A549 (cell line): ENCODE measurements around the gene STK16. TPM values are rescaled to one million over a fixed set of nuclear protein-coding genes. Genes with fewer than 3 reads are reported as not detected.
A peak's percentile ranks its signal among the peaks of the same experiment; 100 is the strongest.

ENCODE experiments used
- ATAC-seq, 2 experiments: fragments of 200-7000 bp in 1 of 2; fragments of >200 bp in 1 of 2; cut with Nextera tagmentation in 1 of 2; cut with Tn5 transposase in 1 of 2; 3 replicates each; pipeline versions ENCODE4 v1.8.0 to v1.9.1; 2018 to 2020; ENCODE audit warnings: mild to moderate bottlenecking in 1 of 2, moderate library complexity in 1 of 2
- CTCF ChIA-PET: fragments of 300-600 bp; sonication (Branson Sonifier 250); formaldehyde crosslinking; extraction: SDS; loops from one replicate; lab custom pipeline; 2021; ENCODE audit warnings: antibody characterized with exemption, inconsistent platforms; lab: Yijun Ruan, JAX
- POLR2A ChIA-PET: fragments of 350-600 bp; formaldehyde crosslinking; extraction: SDS; loops from one replicate; lab custom pipeline; 2021; ENCODE audit warnings: antibody characterized with exemption, inconsistent platforms; lab: Yijun Ruan, JAX
- DNase-seq, 2 experiments: peaks; one replicate each; pipeline versions ENCODE4 v3.0.0 to v3.0.0-alpha.2; 2011 to 2016; ENCODE audit warnings: low read depth in 1 of 2, low spot score in 1 of 2
- FAIRE-seq: peaks from 2 replicates; lab custom pipeline; 2011; peaks lifted over from hg19 to GRCh38; lab: Jason Lieb, UNC
- H3K27ac ChIP-seq, 2 experiments: fragments of >200 bp; sonication (Bioruptor Twin); formaldehyde crosslinking; 3 replicates each; pipeline ENCODE4 v1.5.1; 2016 to 2017
- H3K4me1 ChIP-seq: fragments of >200 bp; sonication (Bioruptor Twin); formaldehyde crosslinking; 3 replicates; pipeline ENCODE4 v1.6.1; 2016
- H3K4me2 ChIP-seq: fragments of >200 bp; sonication (Bioruptor Twin); formaldehyde crosslinking; 3 replicates; pipeline ENCODE4 v1.6.1; 2016
- H3K4me3 ChIP-seq: fragments of >200 bp; sonication (Bioruptor Twin); formaldehyde crosslinking; 3 replicates; pipeline ENCODE4 v1.5.1; 2016
- H3K9me3 ChIP-seq: fragments of >200 bp; sonication (Bioruptor Twin); formaldehyde crosslinking; 3 replicates; pipeline ENCODE4 v1.6.1; 2016
- CHD2 ChIP-seq: fragments of 150-350 bp; IDR thresholded peaks from 2 replicates; pipeline ENCODE4 v1.6.1; 2014; ENCODE audit warnings: low read length; ENCODE audit not compliant: partially characterized antibody
- CHD4 ChIP-seq: fragments of 200-600 bp; sonication (generic); IDR thresholded peaks from 2 replicates; pipeline ENCODE4 v1.6.1; 2016; ENCODE audit warnings: antibody characterized with exemption, mild to moderate bottlenecking, borderline replicate concordance
- EP300 ChIP-seq, 2 experiments: fragments of >200 bp; sonication (Bioruptor Twin); formaldehyde crosslinking; IDR thresholded peaks; 2 replicates in 1 of 2; 3 replicates in 1 of 2; pipeline ENCODE4 v1.6.1; 2016 to 2017
- FOSB ChIP-seq: fragments of 250-450 bp; sonication (Bioruptor Pico); IDR thresholded peaks from 2 replicates; pipeline ENCODE4 v1.5.0; 2020; ENCODE audit warnings: mild to moderate bottlenecking, moderate library complexity
- FOSL2 ChIP-seq, 2 experiments: fragments of 450-650 bp in 1 of 2; fragments of >200 bp in 1 of 2; sonication (Bioruptor Twin) in 1 of 2; formaldehyde crosslinking; IDR thresholded peaks; 2 replicates each; pipeline versions ENCODE4 v1.5.0 to v1.6.1; 2016 to 2020; ENCODE audit warnings: mild to moderate bottlenecking in 1 of 2, moderate library complexity in 1 of 2
- GATA3 ChIP-seq: IDR thresholded peaks from 2 replicates; pipeline ENCODE4 v1.6.1; 2012; ENCODE audit warnings: borderline replicate concordance
- HDAC2 ChIP-seq: fragments of 200-600 bp; sonication (generic); IDR thresholded peaks from 2 replicates; pipeline ENCODE4 v1.6.1; 2016
- HOXA7 ChIP-seq: fragments of 250-450 bp; sonication (Bioruptor Pico); IDR thresholded peaks from 2 replicates; pipeline ENCODE4 v1.5.0; 2020; ENCODE audit warnings: mild to moderate bottlenecking, moderate library complexity
- HOXB5 ChIP-seq: fragments of 250-450 bp; sonication (Bioruptor Pico); IDR thresholded peaks from 2 replicates; pipeline ENCODE4 v1.5.0; 2020; ENCODE audit warnings: mild to moderate bottlenecking, moderate library complexity
- JUNB ChIP-seq: fragments of >200 bp; sonication (Bioruptor Twin); formaldehyde crosslinking; IDR thresholded peaks from 2 replicates; pipeline ENCODE4 v1.6.1; 2016
- MYC ChIP-seq: IDR thresholded peaks from 2 replicates; pipeline ENCODE4 v1.6.1; 2012; ENCODE audit warnings: mild to moderate bottlenecking, inconsistent platforms, low read length, improper control_type of control experiment, borderline replicate concordance
- PHF8 ChIP-seq: fragments of 200-600 bp; sonication (generic); IDR thresholded peaks from 2 replicates; pipeline ENCODE4 v1.6.1; 2016; ENCODE audit warnings: low read depth, mild to moderate bottlenecking, antibody characterized with exemption, moderate library complexity, borderline replicate concordance
- POLR2A ChIP-seq: IDR thresholded peaks from 2 replicates; pipeline ENCODE4 v1.6.1; 2012; ENCODE audit warnings: mild to moderate bottlenecking, low read length
- POLR2AphosphoS2 ChIP-seq: conservative IDR thresholded peaks from 2 replicates; pipeline ENCODE4 v1.6.1; 2012; ENCODE audit warnings: low read length, improper control_type of control experiment, inconsistent platforms
- RAD21 ChIP-seq, 2 experiments: fragments of >200 bp in 1 of 2; sonication (Bioruptor Twin) in 1 of 2; formaldehyde crosslinking in 1 of 2; IDR thresholded peaks in 1 of 2; conservative IDR thresholded peaks in 1 of 2; 2 replicates in 1 of 2; 3 replicates in 1 of 2; pipeline ENCODE4 v1.6.1; 2012 to 2018; ENCODE audit warnings: inconsistent platforms in 1 of 2
- RARB ChIP-seq: fragments of 250-450 bp; sonication (Bioruptor Pico); IDR thresholded peaks from 2 replicates; pipeline ENCODE4 v1.8.0; 2021; ENCODE audit warnings: mild to moderate bottlenecking, moderate library complexity
- RFX5 ChIP-seq: fragments of 450-650 bp; IDR thresholded peaks from 2 replicates; pipeline ENCODE4 v1.7.1; 2014; ENCODE audit warnings: antibody characterized with exemption, mild to moderate bottlenecking, moderate library complexity
- ZFP36 ChIP-seq: fragments of 450-650 bp; IDR thresholded peaks from 2 replicates; pipeline ENCODE4 v1.6.1; 2014; ENCODE audit warnings: borderline replicate concordance; ENCODE audit not compliant: partially characterized antibody
- WGBS: methylation state at CpG from one replicate; pipeline ENCODE4 v1.1.6; 2017; ENCODE audit errors: missing lambda C conversion rate; 5-methylcytosine and 5-hydroxymethylcytosine counted together
- polyA plus RNA-seq, 4 experiments: library from polyadenylated mRNA; depleted of rRNA in 3 of 4; stranded (reverse); fragments of >200 nt; fragmentation: RNase III in 1 of 4; extraction: RNeasy Plus Mini Kit Qiagen cat#74134 plus additional on column Dnase treatment in 1 of 4; gene quantifications; 2 replicates in 3 of 4; 3 replicates in 1 of 4; pipeline ENCODE4 v1.2.3, GENCODE V29; 2011 to 2017
- TF ChIP-seq, protein P1 (sequence below): fragments of >200 bp; sonication (Bioruptor Twin); formaldehyde crosslinking; IDR thresholded peaks from 2 replicates; pipeline ENCODE4 v1.6.1; 2016
- TF ChIP-seq, protein P2 (sequence below): IDR thresholded peaks from 2 replicates; pipeline ENCODE4 v1.6.1; 2012; ENCODE audit warnings: low read depth, borderline replicate concordance
- TF ChIP-seq, protein P3 (sequence below): IDR thresholded peaks from 2 replicates; pipeline ENCODE4 v1.6.1; 2012
- TF ChIP-seq, protein P4 (sequence below): fragments of 450-650 bp; IDR thresholded peaks from 2 replicates; pipeline ENCODE4 v1.6.1; 2014; ENCODE audit warnings: antibody characterized with exemption
- TF ChIP-seq, protein P5 (sequence below): fragments of 250-450 bp; sonication (Bioruptor Pico); IDR thresholded peaks from 2 replicates; pipeline ENCODE4 v1.5.0; 2020; ENCODE audit warnings: low read depth, mild to moderate bottlenecking, moderate library complexity
- TF ChIP-seq, protein P6 (sequence below): IDR thresholded peaks from 2 replicates; pipeline ENCODE4 v1.6.1; 2012
- TF ChIP-seq, protein P7 (sequence below): fragments of >200 bp; sonication (Bioruptor Twin); formaldehyde crosslinking; IDR thresholded peaks from 3 replicates; pipeline ENCODE4 v1.5.1; 2016
- TF ChIP-seq, protein P8 (sequence below): fragments of >200 bp; sonication (Bioruptor Twin); formaldehyde crosslinking; IDR thresholded peaks from 3 replicates; pipeline ENCODE4 v1.6.1; 2016

Gene STK16
- polyA plus RNA-seq, 2 of the 4 experiments (the other 2 are of a cell fraction), result 37.0 to 43.3 TPM

DNA sequence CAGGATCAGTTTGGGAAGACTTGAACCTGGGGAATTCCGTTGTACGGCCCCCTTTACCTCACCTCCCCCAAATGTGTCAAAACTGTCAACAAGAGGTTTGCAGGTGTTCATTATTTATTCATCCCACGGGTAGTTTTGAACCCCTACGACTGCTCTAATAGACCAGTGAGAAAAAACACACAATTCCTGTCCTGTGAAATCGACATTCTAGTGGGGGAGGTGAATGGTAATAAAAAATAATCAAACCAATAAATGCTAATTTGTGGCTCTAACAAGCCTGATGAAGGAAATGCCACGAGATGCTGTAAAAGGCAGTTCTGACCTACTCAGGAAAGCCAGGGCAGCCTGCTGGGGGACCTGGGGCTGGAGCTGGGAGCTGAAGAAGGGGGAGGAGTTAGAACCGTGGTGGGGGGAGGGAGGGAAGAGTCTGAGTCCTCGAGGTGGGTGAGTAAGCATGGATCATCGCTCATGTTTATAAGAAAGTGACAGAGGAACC is 33.4 kb downstream of the STK16 start:
- ATAC-seq, result no peak; a peak in 1 of 6 replicates
- ChIA-PET POLR2A (interaction anchor here (0.5 to 3.0 kb wide), 13 partner anchors 13 to 102 kb away, joined by 3 to 51 read pairs (median 6); partner anchors contain the start of genes ABCB6, ANKZF1, ATG9A and CNPPD1), CTCF (interaction anchor here (0.6 to 16.2 kb wide), 25 partner anchors 8 to 266 kb away, joined by 3 to 540 read pairs (median 5); partner anchors contain the start of genes ABCB6, ANKZF1, CNPPD1 and GLB1L)
- Histone ChIP-seq H3K27ac (peak overlapping the region; percentile 96 to 99), H3K9me3 (no peaks in the 10 kb centered on the region), H3K4me3 (peak overlapping the region; percentile 66), H3K4me2 (peak overlapping the region; percentile 95), H3K4me1 (peaks cover 60% of the 10 kb centered on the region)
- no peak for FAIRE-seq
- DNase-seq, result no peak
- WGBS, result 28% methylated on average over 9 of the region's 9 CpGs
- TF ChIP-seq HDAC2 (no peak), JUNB (peak; percentile 84; the same call in 1 of the 2 replicates), CHD2 (peak; percentile 40), CHD4 (no peak), HOXB5 (0 out of 2 replicates have a peak, but pooled peaks have one; percentile 21)

DNA sequence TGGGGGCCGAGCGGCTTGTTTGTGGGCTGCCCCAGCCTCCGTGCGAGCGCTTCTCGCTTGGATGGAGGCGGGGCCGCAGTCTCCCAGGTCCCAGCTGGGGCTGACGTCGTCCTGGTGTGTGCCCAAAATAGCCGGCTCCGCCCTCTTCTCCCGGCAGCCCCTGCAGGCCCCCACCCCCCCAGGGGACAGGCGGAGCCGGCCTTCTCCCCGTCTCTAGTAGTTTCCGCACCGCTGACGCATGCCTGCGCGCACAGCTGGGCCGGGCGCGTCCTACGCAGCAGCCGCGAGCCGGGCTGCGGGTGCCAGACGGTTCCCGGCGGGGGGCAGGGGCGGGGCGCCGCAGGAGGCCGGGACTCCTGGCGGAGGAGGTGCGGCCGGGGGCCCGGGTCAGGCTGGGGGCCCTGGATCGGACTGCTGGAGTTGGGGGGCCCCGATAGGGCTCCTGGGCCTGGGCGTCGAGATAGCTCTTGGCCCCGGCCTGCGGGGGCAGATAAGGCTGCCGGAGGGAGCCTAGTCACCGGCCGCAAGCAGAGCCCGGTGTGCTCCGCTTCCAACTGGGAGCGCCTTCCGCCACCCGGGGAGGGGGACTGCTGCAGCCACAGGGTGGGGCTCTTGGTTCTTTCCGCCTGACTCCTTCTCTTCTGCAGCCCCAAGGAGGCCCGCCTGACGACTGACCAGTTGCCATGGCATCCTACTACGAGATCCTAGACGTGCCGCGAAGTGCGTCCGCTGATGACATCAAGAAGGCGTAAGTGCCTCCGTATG is 34.1 kb downstream of the STK16 start, which contains the start of gene DNAJB2:
DNAJB2 (plus strand) TSS at position 216 of the 765 bp plus-strand sequence; CDS start at position 684, 468 bp downstream.
- Histone ChIP-seq H3K27ac (peak within 1 kb of the TSS; percentile 96 to 99), H3K4me1 (peaks cover 54% of the 10 kb centered on the region), H3K4me3 (peak within 1 kb of the TSS; percentile 66), H3K9me3 (no peaks in the 10 kb centered on the region), H3K4me2 (peak within 1 kb of the TSS; percentile 95)
- CTCF ChIA-PET, result interaction anchor here (0.6 to 16.2 kb wide), 19 partner anchors 7 to 267 kb away, joined by 3 to 540 read pairs (median 5); partner anchors contain the start of genes ABCB6, ANKZF1, CNPPD1 and GLB1L
- 2% methylated on average over 28 of the region's 65 CpGs for WGBS
- ATAC-seq, result peak; percentile 74 to 85
- peak; percentile 97 for DNase-seq
- POLR2A ChIA-PET, result interaction anchor here (0.5 to 3.0 kb wide), 14 partner anchors 12 to 103 kb away, joined by 3 to 51 read pairs (median 6); partner anchors contain the start of genes ABCB6, ANKZF1, ATG9A and CNPPD1
- no peak for FAIRE-seq
- TF ChIP-seq EP300 (IDR thresholded peaks at IDR 0.05), result peak; percentile 29 to 75; a peak in 1 of 5 replicates
- peak; percentile 17 to 30; a peak in 1 of 5 replicates for TF ChIP-seq RAD21 (conservative IDR thresholded peaks at IDR 0.05 in 1 of 2, IDR thresholded peaks at IDR 0.05 in 1 of 2)
- TF ChIP-seq JUNB, result peak; percentile 22; the same call in 1 of the 2 replicates
- TF ChIP-seq PHF8, result peak; percentile 80
- TF ChIP-seq, protein P1, sequence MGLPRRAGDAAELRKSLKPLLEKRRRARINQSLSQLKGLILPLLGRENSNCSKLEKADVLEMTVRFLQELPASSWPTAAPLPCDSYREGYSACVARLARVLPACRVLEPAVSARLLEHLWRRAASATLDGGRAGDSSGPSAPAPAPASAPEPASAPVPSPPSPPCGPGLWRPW, result no peak
- no peak for TF ChIP-seq CHD4
- no peak for TF ChIP-seq HDAC2
- TF ChIP-seq FOSB (CRISPR knock-in tag), result no peak
- TF ChIP-seq, protein P2, sequence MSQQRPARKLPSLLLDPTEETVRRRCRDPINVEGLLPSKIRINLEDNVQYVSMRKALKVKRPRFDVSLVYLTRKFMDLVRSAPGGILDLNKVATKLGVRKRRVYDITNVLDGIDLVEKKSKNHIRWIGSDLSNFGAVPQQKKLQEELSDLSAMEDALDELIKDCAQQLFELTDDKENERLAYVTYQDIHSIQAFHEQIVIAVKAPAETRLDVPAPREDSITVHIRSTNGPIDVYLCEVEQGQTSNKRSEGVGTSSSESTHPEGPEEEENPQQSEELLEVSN, result 0 out of 2 replicates have a peak, but pooled peaks have one; percentile 28
- no peak for TF ChIP-seq HOXB5
- TF ChIP-seq POLR2AphosphoS2, result no peak
- TF ChIP-seq, protein P3, sequence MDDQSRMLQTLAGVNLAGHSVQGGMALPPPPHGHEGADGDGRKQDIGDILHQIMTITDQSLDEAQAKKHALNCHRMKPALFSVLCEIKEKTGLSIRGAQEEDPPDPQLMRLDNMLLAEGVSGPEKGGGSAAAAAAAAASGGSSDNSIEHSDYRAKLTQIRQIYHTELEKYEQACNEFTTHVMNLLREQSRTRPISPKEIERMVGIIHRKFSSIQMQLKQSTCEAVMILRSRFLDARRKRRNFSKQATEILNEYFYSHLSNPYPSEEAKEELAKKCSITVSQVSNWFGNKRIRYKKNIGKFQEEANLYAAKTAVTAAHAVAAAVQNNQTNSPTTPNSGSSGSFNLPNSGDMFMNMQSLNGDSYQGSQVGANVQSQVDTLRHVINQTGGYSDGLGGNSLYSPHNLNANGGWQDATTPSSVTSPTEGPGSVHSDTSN, result peak; percentile 81; the same call in 1 of the 2 replicates
- TF ChIP-seq, protein P4, sequence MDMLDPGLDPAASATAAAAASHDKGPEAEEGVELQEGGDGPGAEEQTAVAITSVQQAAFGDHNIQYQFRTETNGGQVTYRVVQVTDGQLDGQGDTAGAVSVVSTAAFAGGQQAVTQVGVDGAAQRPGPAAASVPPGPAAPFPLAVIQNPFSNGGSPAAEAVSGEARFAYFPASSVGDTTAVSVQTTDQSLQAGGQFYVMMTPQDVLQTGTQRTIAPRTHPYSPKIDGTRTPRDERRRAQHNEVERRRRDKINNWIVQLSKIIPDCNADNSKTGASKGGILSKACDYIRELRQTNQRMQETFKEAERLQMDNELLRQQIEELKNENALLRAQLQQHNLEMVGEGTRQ, result no peak
- TF ChIP-seq, protein P5, sequence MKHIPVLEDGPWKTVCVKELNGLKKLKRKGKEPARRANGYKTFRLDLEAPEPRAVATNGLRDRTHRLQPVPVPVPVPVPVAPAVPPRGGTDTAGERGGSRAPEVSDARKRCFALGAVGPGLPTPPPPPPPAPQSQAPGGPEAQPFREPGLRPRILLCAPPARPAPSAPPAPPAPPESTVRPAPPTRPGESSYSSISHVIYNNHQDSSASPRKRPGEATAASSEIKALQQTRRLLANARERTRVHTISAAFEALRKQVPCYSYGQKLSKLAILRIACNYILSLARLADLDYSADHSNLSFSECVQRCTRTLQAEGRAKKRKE (CRISPR knock-in tag), result peak; percentile 77
- peak; percentile 75; the same call in 1 of the 2 replicates for TF ChIP-seq FOSL2 (IDR thresholded peaks at IDR 0.05)
- TF ChIP-seq FOSL2 (CRISPR knock-in tag; IDR thresholded peaks at IDR 0.05), result peak; percentile 81
- peak; percentile 30; the same call in 1 of the 2 replicates for TF ChIP-seq MYC
- TF ChIP-seq ZFP36, result no peak
- TF ChIP-seq RFX5, result no peak
- peak; percentile 52 for TF ChIP-seq POLR2A
- TF ChIP-seq, protein P6, sequence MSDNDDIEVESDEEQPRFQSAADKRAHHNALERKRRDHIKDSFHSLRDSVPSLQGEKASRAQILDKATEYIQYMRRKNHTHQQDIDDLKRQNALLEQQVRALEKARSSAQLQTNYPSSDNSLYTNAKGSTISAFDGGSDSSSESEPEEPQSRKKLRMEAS, result peak; percentile 85
- TF ChIP-seq HOXA7 (CRISPR knock-in tag), result no peak
- TF ChIP-seq RARB (CRISPR knock-in tag), result no peak
- TF ChIP-seq GATA3, result peak; percentile 66; the same call in 1 of the 2 replicates
- TF ChIP-seq, protein P7, sequence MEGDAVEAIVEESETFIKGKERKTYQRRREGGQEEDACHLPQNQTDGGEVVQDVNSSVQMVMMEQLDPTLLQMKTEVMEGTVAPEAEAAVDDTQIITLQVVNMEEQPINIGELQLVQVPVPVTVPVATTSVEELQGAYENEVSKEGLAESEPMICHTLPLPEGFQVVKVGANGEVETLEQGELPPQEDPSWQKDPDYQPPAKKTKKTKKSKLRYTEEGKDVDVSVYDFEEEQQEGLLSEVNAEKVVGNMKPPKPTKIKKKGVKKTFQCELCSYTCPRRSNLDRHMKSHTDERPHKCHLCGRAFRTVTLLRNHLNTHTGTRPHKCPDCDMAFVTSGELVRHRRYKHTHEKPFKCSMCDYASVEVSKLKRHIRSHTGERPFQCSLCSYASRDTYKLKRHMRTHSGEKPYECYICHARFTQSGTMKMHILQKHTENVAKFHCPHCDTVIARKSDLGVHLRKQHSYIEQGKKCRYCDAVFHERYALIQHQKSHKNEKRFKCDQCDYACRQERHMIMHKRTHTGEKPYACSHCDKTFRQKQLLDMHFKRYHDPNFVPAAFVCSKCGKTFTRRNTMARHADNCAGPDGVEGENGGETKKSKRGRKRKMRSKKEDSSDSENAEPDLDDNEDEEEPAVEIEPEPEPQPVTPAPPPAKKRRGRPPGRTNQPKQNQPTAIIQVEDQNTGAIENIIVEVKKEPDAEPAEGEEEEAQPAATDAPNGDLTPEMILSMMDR, result 0 out of 3 replicates have a peak, but pooled peaks have one; percentile 17
- TF ChIP-seq, protein P8, sequence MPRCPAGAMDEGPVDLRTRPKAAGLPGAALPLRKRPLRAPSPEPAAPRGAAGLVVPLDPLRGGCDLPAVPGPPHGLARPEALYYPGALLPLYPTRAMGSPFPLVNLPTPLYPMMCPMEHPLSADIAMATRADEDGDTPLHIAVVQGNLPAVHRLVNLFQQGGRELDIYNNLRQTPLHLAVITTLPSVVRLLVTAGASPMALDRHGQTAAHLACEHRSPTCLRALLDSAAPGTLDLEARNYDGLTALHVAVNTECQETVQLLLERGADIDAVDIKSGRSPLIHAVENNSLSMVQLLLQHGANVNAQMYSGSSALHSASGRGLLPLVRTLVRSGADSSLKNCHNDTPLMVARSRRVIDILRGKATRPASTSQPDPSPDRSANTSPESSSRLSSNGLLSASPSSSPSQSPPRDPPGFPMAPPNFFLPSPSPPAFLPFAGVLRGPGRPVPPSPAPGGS, result no peak
